HG02759 (cell line): Measurements from ENCODE around the gene RASSF10.
A peak's percentile ranks its signal among the peaks of the same experiment; 100 is the strongest.

Source experiments
- ATAC-seq: cut with Tn5 transposase; IDR thresholded peaks from one replicate; pipeline ENCODE4 v1.9.1; 2021; ENCODE audit warnings: mild to moderate bottlenecking, moderate library complexity; ENCODE audit not compliant: unreplicated experiment

The RASSF10 gene

DNA sequence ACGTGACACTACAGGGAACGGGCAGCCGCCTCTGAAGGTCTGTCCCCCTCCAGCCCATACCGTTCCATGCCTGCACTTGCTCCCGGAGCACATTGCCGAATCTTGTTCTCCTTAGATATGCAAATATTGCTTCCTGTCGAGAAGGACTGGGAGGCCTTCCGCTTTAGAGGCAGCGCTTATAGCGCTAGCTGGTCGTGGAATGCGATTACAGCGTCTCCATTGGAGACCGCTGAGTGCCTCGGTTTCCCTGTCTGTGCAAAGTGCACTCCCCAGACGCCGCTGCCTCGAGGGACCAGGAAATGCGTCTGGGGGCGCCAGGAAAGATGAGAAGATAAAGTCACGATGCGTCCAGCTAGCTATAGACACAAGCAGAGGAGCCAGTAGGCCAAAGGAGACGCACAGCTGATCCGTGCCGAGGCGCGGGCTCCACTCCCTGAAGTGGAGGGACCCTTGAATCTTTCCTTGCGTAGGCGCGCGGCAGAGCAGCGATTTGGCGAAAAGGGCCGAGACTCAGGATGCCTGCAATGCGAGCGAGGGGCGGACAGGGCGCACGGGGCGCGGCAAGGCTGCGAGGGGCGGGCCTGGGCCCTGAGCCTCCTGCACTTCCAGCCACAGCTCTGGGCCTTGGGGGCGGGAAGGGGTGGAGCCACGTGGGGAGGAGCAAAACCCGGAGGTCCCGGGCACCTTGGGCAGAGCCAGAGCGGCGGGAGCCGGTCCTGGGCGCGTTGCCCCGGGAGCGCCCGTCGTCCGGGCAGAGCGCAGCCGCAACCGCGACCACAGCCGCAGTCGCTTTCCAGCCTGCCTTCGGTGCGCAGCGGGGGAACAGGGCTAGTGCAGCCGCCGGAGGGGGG, at the start of gene RASSF10:
Gene RASSF10 (plus strand): TSS at position 692 of the 851 bp plus-strand sequence. CDS start 261 bp downstream, outside the sequence.
- ATAC-seq = peak; percentile 64

DNA sequence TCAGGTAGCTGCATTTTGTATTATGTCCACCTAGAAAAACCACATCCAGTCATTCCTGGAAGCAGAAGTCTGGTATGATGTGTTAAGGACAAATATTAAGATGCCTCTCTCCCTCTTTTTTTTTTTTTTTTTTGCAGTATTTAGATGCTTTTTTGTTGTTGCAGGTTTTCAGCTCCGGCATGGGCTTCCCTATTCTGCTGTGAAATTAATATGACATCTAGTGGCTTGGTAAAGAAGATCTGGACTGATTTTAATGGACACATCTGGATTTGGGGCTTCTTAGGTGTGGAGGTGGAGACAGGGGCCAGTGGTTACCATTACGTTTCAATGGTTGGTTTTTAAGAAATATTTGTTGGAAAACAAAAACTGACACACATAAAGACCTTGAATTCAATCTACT, 47.5 kb upstream of the RASSF10 start:
- ATAC-seq = no peak

DNA sequence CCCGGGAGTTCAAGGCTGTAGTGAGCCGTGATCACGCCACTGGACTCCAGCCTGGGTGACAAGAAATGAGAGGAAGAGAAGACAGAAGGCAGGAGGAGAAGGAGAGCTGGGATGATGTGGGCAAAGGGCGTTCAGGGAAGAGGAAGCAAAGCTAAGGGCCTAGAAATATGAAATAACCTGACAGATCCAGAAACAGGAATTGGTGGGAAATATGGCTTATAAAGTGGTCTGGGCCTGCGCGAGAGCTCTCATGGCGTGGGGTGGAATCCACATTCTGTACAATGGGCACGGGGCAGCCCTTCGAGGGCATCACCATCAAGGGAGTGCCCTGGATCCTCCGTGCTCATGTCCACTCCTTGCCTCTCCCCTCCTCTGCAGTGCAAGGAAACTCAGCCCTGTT, 46.8 kb upstream of the RASSF10 start:
- ATAC-seq = no peak

DNA sequence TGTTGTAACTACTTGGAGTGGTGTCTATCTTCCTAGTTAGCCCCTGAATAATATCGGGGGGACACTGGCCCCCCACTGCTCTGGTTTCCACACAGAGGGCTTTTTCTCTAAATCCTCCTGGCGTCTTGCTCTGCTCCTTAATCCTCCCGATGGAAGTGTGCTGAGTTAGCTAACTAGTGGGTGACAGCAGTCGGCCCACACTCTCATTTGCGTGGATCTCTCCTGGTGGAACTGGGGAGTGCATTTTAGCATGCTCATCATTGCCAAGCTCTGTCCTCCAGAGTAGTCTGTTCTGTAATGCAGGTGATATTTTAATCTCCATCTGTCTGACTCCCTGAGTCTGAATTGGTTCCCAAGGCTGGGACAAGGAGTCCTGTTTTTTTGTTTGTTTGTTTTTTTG, 46.1 kb upstream of the RASSF10 start:
- no peak for ATAC-seq

DNA sequence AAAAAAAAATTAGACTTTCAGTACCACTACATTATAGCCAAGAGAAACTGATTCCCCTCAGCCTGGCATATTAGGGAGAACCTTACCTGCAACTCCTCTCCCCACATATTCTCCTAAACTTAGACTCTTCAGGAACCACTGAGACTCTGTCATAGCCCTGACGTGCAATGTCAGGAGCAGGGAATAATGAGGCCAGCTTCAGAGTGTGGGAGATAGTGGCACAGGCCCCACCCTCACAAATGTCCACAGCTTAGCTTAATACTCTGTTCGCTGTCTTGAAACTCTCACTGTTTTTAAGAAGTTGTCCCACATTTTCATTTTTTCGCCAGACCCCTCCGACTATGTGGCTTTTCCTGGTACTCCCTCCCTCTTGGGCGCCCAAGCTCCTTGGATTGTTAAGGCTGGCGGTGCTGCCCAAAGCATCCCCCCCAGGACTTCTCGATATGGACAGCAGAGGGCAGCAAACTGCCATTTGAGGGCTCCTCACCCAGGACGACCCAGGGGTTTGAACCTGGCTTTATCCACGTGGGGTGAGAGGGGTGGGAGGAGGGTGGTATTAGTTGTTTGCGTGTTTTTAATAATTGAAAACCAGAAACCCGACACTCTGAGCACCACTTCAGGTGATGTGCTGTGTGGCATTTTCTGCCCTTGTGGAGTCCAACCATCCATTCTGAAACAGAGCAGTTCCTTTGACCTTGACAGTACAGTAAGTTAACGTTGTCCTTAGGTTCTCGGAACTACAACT, 45.2 kb upstream of the RASSF10 start:
- peak; percentile 80 for ATAC-seq

DNA sequence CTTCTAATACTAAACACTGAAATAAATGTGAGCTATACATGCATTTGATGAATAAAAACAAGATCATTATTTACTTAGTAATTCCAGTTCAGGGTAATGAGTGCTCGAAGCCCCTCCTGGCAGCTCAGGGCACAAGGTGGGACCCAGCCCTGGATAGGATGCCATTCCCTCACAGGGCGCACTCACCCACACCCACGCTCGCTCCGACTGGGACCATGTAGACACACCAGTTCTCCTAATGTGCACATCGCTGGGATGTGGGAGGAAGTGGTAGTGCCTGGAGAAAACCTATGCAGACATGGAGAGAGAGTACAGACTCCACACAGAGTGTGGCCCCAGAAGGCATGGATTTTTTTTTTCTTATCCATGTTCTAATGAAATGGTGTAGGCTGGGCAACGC, 44.5 kb upstream of the RASSF10 start:
- ATAC-seq = no peak

DNA sequence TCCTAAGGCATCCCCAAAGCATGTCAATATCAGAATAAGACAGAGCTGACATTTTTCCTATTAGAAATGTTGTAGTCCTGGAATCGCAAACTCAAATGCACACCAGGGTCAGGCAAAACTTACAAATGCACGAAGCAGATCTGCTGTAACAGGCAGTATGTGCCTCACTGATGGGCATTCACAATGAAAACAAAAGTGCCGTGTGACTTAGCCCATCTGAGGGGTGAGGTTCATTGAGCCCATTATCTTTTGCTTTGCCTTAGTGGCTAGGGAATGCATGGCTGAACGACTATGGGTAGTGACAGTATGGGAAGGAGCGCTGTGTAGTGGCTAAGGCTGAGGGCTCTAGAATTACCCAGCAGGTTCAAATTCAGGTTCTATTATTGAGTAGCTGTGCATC, 43.1 kb upstream of the RASSF10 start:
- no peak for ATAC-seq

DNA sequence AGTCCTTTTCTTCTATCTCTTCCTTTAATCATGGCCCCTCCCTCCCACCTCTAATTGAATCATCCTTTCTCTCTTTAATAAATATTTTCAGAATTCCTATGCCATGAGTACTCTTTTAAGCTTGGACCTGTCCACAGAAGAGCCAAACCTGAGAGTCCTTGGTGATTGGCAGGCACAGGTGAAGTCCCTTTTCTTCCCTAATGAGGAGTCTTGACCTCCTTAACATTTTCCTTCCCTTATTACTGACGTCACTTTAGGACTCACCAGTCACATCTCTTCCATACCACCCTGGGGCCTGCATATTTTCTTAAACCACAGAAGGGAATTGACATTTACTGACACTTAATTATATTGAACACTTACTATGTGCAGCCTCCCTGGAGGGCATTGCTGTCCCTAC, 41.0 kb upstream of the RASSF10 start:
- no peak for ATAC-seq

DNA sequence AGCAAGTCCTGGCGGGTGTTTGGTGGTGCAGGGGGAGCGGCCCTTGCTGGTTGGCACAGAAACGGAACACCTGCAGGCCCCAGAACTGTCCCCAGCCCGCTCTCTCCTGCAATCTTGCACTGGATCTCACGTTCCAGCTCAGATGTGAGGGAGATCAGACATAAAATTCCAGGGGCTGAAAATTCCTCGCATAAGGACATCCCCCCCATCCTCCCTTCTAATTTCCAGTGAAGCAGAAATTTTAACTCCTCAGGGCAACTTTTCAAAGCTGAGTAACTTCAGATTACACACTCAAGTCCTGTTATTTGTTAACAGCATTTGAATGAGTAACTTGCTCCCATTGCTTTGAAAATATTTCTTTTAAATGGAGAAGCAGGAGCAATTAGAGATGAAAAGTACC, 40.3 kb upstream of the RASSF10 start:
- no peak for ATAC-seq

DNA sequence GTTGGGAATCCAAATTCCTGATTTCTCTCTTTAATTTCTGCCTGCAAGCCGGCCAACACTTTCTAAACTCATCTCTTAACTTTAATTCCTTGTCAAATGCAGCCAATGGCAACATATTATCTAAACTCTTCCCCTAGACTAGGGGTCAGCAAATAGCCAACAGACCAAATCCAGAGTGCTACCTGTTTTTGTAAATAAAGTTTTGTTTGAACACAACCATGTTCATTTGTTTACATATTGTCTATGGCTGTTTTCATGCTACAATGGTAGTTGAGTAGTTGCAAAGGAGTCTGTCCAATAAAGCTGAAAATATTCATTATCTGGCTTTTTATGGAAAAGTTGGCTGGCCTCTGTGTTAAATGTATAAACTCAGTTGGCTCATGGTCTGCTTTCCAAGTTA, 37.2 kb upstream of the RASSF10 start:
- ATAC-seq = no peak

DNA sequence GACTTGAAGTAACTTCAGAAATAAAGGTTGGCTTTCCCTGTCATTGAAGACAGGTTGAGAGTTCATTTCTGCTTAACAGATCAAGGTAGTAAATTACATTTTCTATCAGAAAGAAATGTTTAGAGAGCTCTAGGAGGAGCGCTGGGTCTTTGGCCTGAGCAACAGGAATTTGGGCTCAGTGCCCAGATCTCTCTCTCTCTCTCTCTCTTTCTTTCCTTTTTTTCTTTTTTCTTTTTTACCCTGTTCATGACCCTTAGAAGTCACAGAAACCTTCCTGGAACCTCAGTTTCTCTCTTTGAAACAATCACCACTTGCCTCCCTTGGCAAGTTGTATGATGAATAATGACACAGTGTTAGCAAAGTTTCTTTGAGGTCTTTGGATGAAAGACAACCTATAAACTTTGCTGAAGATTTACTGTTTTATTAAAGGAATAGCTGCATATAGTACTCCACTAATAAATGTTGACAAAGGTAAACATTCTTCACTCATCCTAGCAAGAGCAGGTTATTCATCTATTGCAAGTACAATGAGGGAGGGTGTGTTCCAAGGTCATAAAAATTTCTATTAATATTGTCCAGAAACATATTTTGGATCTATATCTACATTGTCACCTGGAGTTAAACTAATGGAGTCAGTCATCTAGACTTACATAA, 35.5 kb upstream of the RASSF10 start:
- no peak for ATAC-seq

DNA sequence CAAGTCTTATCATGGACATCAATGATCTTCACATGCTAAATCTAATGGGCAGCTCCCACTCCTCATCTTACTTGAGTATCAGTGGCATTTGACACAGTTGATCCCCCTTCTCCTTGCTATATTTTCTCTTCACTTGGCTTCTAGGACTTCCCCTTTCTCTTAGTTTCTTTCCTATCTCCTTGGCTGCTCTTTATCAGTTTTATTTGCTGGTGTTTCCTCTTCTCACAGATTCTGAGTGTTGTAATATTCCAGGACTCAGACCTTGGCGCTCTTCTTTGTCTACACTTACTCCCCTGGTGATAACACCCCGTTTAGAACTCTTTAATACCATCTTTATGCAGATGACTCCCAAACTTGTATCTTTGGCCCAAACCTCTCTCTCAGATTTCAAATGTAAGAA, 33.9 kb upstream of the RASSF10 start:
- no peak for ATAC-seq

DNA sequence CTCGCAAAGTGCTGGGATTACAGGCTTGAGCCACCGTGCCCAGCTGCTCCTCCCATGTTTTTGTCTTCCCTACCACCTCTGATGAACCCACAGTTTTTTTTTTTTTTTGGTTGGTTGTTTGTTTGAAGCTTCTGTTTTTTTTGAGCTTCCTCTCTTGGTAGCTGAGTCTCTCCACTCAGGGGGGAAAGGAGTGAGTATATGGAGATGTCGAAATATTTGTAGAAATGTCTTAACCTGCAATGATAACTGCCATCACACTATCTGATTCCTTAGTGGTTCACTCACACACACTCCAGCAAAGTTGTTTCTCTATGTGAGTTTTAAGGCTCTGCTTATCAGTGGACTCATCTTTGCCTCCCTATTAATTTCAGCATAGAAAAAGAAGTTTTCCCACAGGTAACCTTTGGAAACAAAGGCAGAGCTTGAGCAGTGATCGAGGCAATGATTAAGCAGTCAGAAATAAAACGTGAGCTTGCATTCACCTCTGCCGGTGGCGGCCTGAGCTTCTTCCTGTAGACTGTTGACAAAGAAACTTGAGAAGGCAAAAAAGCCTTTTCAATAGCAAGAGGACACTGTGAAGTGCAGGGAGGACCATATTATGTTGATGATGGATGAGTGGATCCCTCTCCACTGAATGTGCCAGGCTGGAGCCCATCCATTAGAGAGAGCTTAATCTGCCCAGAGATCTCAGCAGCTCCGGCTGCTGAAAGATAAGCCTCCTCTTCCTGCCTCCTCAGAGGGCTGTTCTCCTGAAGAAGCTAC, 29.0 kb upstream of the RASSF10 start:
- ATAC-seq = no peak

DNA sequence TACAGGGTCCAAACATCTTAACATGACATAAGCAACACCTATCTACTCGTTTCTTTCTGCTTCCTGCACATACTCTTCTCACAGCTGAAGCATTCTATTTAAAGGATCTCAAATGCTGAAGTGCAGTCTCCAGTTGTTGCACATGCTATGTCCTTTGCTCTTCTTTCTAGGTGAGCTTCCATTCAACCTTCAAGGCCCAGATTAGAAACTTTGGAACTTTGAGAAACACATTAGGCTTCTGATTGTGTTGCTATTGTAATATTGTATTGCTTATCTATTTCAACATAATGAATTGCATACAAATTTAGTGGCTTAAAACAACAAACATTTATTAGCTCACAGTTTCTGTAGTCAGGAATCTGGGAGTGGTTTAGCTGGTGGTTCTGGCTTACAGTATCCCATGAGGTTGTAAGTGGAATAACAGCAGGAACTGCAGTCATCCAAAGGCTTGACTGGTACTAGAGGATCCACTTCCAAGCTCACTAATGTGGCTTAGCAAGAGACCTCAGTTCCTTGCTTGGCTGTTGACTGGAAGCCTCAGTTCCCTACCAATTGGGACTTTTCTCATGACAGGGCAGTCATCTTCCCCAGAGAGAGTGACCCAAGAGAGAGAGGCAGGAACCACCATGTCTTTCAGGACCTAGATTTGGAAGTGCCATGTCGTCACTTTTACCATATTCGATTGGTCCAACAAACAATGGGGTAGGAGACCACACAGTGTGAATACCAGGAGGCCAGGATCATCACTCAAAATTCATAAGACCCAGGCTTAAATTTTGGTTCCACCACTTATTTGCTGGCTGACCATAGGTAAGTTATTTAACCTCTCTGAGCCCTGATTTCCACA, 27.2 kb upstream of the RASSF10 start:
- ATAC-seq = no peak

DNA sequence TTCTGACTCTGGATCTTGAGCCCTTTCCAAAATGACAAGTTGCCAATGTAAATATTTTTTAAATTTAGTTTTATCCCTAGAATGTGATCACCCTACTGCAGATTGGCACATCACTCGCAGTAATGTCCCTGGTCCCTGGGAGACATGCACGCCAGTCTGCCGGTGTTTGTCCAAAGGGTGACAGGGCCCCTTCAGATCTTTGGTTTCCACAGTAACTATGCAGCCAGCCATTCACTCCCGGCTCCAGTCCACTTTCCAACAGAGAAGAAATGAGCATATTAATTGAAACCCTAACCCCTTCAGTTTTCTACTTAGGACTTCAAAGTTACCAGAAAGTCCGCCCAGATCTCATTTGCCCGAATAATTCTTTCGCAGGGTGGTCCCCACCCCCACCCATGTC, 25.8 kb upstream of the RASSF10 start:
- no peak for ATAC-seq

DNA sequence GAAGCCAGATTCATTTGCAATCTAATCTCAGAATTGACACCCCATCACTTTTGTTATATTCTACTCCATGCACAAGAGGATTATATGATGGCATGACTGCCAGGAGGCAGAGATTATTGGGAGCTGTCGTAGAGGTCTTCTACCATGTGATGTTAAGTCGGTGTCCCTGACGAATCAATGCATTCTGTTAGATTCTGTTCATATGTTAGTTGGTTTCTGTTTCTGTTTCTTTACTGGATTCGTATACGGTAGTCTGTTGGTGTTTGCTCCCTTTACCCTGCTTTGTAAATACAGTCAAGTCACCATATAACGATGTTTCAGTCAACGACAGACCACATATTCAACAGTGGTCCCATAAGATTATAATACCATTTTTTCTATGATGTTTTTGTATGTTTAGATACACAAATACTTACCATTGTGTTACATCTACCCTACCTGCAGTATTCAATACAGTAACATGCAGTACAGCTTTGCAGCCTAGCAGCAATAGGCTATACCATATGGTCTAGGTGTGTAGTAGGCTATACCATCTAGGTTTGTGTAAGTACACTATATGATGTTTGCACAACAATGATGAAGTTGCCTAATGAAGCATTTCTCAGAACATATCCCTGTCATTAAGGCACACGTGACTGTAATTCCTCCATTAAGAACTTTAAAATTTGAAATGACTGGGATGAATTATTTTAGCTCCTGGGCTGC, 22.8 kb upstream of the RASSF10 start:
- no peak for ATAC-seq

DNA sequence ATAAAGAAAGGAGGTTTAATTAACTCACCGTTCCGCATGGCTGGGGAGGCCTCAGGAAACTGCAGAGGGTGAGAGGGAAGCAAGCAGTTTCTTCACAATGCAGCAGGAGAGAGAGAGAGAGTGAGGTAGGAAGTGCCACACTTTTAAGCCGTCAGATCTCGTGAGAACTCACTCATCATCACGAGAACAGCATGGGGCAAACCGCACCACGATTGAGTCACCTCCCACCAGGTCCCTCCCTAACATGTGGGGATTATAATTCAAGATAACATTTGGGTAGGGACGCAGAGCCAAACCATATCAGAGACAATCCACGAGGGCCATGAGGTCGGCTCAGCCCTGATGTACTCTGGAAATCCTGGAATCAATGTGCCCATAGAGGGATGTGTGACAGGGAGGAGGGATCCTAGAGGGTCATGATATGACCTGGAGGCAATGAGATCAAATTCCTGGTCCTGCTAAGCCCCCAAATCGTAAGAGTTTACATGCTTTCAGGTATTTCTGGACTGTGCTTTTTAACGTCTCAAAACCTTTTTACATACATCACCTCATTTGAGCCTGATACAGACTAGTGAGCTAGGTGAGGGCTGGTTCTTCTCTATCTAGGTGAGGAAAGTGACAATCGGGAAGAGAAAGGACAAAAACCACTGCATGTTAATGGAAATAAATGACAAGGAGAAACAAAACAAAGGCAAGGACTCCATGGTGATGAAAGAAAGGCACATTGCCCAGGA, 19.5 kb upstream of the RASSF10 start:
- no peak for ATAC-seq

DNA sequence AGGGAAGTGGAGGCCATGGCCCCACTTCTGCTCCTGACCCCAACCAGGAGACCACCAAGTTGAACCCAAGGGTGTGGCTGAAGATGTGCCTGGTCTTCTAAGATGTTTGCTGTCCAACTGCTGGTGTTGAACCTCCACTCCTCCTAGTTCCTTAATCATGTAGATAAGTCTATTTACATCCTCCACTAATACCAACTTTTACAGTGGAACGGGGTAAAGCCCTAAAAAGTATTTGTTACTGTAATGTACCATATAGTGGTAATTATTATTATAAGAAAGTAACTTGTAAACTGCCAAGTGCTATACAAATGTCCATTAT, 19.0 kb upstream of the RASSF10 start:
- ATAC-seq = no peak

DNA sequence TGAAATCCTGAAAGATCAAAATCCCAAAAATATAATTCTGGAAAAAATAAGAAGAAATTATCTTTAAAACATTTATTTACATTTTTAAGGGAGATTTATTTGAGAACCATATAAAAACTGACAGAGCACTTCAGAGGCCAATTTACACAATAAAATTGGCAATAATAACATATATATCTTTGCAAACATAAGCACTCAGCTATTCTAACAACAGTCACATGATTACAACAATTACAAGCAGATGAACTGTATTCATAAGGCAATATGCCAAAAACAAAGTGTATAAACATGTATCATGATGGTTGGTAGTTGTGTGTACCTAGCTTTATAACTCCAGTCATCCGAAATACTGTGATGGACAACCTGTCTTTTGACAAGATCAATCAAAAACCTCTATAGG, 17.7 kb upstream of the RASSF10 start:
- ATAC-seq = no peak
